Measurements from ENCODE around the gene OR10G3.

DNA sequence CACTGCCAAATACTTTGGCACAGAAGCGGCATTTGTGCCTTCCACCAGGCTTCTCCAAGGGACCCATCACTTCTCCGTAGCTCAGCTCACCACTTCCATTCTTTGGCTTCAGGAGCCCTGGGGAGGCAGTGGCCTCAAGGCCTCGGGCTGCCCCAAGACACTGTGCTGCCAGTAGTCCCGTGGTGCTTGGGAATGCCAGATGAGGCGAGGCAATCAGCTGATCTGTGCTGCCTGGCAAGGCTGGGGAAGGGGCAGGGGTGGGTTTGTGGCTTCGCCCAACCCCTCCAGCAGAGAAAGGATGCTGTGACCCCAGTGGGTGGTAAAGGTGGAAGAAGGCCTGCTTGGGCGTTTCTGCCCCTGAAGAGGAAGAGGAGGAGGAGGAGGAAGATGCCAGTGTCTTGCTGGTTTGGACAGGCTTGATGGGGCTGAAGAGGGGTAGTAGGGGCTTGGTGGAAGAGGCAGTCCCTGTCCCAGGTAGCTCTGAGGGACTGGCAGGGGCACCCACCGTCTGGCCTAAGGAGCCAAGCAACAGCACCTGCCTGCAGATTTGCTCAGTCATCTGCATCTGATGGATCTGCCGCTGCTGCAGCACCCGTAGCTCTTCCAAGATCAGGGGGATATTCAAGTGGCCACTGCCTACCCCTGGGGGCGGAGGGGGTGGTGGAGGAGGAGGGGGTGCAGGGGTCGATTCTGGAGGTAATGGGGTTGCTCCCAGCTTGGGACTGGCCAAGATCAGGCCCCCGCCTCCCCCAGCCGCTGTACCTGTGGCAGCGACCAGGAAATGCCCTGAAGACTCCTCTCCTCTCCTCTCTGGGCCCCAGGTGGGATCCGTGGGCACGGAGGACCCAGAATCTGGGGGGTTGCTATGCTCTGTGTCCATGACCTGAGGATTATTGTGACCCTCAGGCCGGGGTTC is 55.0 kb downstream of the OR10G3 start:
- TF ChIP-seq, protein P1, sequence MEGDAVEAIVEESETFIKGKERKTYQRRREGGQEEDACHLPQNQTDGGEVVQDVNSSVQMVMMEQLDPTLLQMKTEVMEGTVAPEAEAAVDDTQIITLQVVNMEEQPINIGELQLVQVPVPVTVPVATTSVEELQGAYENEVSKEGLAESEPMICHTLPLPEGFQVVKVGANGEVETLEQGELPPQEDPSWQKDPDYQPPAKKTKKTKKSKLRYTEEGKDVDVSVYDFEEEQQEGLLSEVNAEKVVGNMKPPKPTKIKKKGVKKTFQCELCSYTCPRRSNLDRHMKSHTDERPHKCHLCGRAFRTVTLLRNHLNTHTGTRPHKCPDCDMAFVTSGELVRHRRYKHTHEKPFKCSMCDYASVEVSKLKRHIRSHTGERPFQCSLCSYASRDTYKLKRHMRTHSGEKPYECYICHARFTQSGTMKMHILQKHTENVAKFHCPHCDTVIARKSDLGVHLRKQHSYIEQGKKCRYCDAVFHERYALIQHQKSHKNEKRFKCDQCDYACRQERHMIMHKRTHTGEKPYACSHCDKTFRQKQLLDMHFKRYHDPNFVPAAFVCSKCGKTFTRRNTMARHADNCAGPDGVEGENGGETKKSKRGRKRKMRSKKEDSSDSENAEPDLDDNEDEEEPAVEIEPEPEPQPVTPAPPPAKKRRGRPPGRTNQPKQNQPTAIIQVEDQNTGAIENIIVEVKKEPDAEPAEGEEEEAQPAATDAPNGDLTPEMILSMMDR (conservative IDR thresholded peaks at IDR 0.05; ENCODE audit: low read depth, low read length): no peak
- TF ChIP-seq FOS (IDR thresholded peaks at IDR 0.05; ENCODE audit: low read depth, low read length) (no peak), POLR2A (IDR thresholded peaks at IDR 0.05; ENCODE audit: low read depth, low read length) (no peak), SMC3 (IDR thresholded peaks at IDR 0.05; ENCODE audit: low read depth, low read length) (no peak), NFE2L2 (IDR thresholded peaks at IDR 0.05; ENCODE audit: low read depth, low read length) (no peak), RAD21 (IDR thresholded peaks at IDR 0.05; ENCODE audit: low read length) (no peak), CHD1 (IDR thresholded peaks at IDR 0.05; ENCODE audit: low read depth, low read length) (no peak), BHLHE40 (IDR thresholded peaks at IDR 0.05; ENCODE audit: low read depth, low read length) (no peak), RFX5 (IDR thresholded peaks at IDR 0.05; ENCODE audit: low read depth, low read length) (no peak), CEBPB (IDR thresholded peaks at IDR 0.05; ENCODE audit: low read depth, low read length) (no peak), MXI1 (IDR thresholded peaks at IDR 0.05; ENCODE audit: borderline replicate concordance, low read depth, low read length) (no peak)
- TF ChIP-seq, protein P2, sequence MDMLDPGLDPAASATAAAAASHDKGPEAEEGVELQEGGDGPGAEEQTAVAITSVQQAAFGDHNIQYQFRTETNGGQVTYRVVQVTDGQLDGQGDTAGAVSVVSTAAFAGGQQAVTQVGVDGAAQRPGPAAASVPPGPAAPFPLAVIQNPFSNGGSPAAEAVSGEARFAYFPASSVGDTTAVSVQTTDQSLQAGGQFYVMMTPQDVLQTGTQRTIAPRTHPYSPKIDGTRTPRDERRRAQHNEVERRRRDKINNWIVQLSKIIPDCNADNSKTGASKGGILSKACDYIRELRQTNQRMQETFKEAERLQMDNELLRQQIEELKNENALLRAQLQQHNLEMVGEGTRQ (IDR thresholded peaks at IDR 0.05; ENCODE audit: low read depth, low read length): no peak
